ENCODE results near the gene DGKZ. TPM values are rescaled to one million over a fixed set of nuclear protein-coding genes. Genes with fewer than 3 reads are reported as not detected.

Gene DGKZ
- total and polyA plus RNA-seq, 9 donors: 8.9 to 46.0 (median 29.4) TPM

GRCh38 chr11:46375392-46376101, 28.3 kb downstream of the DGKZ start:
- Histone ChIP-seq H3K4me1 (ENCODE audit: insufficient read depth) (no peaks in the 10 kb centered on the region), H3K36me3 (no peaks in the 10 kb centered on the region), H3K4me3 (no peak overlapping the region), H3K9me3 (no peaks in the 10 kb centered on the region), H3K27ac (no peak overlapping the region), H3K27me3 (no peaks in the 10 kb centered on the region)
- intact Hi-C loops (cut with DNase I): loop anchor here in 1 of 4 donors (10.0 kb wide), 1 partner anchor 169 kb away; no protein-coding TSS in a partner anchor
- TF ChIP-seq POLR2A (IDR thresholded peaks at IDR 0.05): no peak
- no peak for TF ChIP-seq CTCF (IDR thresholded peaks at IDR 0.05)
- no peak for TF ChIP-seq EP300 (IDR thresholded peaks at IDR 0.05)
- peak in 2 of 5 donors; percentile 16 to 20 for DNase-seq
- 88 to 91% (median 89%) methylated on average over 24 to 38 of the region's 38 CpGs for WGBS, 3 donors

GRCh38 chr11:46376258-46377050, 29.2 kb downstream of the DGKZ start:
- Histone ChIP-seq H3K4me3 (no peak overlapping the region), H3K4me1 (ENCODE audit: insufficient read depth) (no peaks in the 10 kb centered on the region), H3K27ac (no peak overlapping the region), H3K9me3 (no peaks in the 10 kb centered on the region), H3K36me3 (no peaks in the 10 kb centered on the region), H3K27me3 (no peaks in the 10 kb centered on the region)
- intact Hi-C loops (cut with DNase I): loop anchor here in 1 of 4 donors (10.0 kb wide), 1 partner anchor 168 kb away; no protein-coding TSS in a partner anchor
- TF ChIP-seq POLR2A (IDR thresholded peaks at IDR 0.05) (no peak), EP300 (IDR thresholded peaks at IDR 0.05) (no peak), CTCF (IDR thresholded peaks at IDR 0.05) (no peak)
- DNase-seq: peak in 1 of 5 donors; percentile 25
- 83 to 89% (median 84%) methylated on average over 19 of the region's 19 CpGs for WGBS, 3 donors

GRCh38 chr11:46377290-46377689, 30.0 kb downstream of the DGKZ start:
- no peak overlapping the region for H3K27ac ChIP-seq
- intact Hi-C loops (cut with DNase I): loop anchor here in 1 of 4 donors (10.0 kb wide), 1 partner anchor 168 kb away; no protein-coding TSS in a partner anchor

More at GRCh38 chr11:46377290-46377689, 30.0 kb downstream of the DGKZ start:
- TF ChIP-seq POLR2A (IDR thresholded peaks at IDR 0.05) (no peak), CTCF (IDR thresholded peaks at IDR 0.05) (no peak), EP300 (IDR thresholded peaks at IDR 0.05) (no peak)
- Histone ChIP-seq H3K27me3 (no peaks in the 10 kb centered on the region), H3K9me3 (no peaks in the 10 kb centered on the region), H3K36me3 (no peaks in the 10 kb centered on the region), H3K4me3 (no peak overlapping the region), H3K4me1 (ENCODE audit: insufficient read depth) (no peaks in the 10 kb centered on the region)
- peak in 1 of 5 donors; percentile 26 for DNase-seq
- 90 to 92% (median 90%) methylated on average over 11 of the region's 11 CpGs for WGBS, 3 donors
